ENCODE measurements around the gene ZNF263.
"Not testable (repeated sequence)": the region's sequence is repeated elsewhere in the genome, so short reads cannot be mapped to it uniquely, and the experiment has no call there.

DNA sequence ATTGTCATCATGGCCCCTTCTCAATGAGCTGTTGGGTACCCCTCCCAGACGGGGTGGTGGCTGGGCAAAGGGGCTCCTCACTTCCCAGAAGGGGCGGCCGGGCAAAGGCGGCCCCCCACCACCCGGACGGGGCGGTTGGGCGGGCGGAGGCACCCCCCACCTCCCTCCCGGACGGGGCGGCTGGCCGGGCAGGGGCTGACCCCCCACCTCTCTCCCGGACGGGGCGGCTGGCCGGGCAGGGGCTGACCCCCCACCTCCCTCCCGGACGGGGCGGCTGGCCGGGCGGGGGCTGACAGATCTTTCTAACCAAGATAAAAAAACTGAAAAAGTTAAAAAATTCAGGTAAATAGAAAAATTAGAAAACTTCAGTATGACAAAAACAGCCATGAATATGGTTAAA lies 12.0 kb upstream of the ZNF263 start:
- not testable (repeated sequence) for TF ChIP-seq ZFP3 (CRISPR knock-in tag; IDR thresholded peaks at IDR 0.05); ZNF8 (CRISPR knock-in tag; IDR thresholded peaks at IDR 0.05); ARNTL (CRISPR knock-in tag; IDR thresholded peaks at IDR 0.05; ENCODE audit: borderline replicate concordance, low read depth)
